ENCODE data around the gene LHX8.
"Not testable (repeated sequence)": the region's sequence is repeated elsewhere in the genome, so short reads cannot be mapped to it uniquely, and the experiment has no call there.

DNA sequence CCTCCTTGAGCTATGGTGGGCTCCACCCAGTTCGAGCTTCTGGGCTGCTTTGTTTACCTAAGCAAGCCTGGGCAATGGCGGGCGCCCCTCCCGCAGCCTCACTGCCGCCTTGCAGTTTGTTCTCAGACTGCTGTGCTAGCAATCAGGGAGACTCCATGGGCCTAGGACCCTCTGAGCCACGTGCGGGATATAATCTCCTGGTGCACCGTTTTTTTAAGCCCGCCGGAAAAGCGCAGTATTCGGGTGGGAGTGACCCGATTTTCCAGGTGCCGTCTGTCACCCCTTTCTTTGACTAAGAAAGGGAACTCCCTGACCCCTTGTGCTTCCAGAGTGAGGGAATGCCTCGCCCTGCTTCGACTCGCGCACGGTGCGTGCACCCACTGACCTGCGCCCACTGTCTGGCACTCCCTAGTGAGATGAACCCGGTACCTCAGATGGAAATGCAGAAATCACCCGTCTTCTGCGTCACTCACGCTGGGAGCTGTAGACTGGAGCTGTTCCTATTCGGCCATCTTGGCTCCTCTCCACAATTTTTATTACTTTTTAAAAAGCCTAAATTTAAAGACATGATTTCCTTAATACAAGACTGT is 21.7 kb upstream of the LHX8 start:
- TF ChIP-seq, protein P1, sequence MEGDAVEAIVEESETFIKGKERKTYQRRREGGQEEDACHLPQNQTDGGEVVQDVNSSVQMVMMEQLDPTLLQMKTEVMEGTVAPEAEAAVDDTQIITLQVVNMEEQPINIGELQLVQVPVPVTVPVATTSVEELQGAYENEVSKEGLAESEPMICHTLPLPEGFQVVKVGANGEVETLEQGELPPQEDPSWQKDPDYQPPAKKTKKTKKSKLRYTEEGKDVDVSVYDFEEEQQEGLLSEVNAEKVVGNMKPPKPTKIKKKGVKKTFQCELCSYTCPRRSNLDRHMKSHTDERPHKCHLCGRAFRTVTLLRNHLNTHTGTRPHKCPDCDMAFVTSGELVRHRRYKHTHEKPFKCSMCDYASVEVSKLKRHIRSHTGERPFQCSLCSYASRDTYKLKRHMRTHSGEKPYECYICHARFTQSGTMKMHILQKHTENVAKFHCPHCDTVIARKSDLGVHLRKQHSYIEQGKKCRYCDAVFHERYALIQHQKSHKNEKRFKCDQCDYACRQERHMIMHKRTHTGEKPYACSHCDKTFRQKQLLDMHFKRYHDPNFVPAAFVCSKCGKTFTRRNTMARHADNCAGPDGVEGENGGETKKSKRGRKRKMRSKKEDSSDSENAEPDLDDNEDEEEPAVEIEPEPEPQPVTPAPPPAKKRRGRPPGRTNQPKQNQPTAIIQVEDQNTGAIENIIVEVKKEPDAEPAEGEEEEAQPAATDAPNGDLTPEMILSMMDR (IDR thresholded peaks at IDR 0.05): not testable (repeated sequence)
- TF ChIP-seq, protein P2, sequence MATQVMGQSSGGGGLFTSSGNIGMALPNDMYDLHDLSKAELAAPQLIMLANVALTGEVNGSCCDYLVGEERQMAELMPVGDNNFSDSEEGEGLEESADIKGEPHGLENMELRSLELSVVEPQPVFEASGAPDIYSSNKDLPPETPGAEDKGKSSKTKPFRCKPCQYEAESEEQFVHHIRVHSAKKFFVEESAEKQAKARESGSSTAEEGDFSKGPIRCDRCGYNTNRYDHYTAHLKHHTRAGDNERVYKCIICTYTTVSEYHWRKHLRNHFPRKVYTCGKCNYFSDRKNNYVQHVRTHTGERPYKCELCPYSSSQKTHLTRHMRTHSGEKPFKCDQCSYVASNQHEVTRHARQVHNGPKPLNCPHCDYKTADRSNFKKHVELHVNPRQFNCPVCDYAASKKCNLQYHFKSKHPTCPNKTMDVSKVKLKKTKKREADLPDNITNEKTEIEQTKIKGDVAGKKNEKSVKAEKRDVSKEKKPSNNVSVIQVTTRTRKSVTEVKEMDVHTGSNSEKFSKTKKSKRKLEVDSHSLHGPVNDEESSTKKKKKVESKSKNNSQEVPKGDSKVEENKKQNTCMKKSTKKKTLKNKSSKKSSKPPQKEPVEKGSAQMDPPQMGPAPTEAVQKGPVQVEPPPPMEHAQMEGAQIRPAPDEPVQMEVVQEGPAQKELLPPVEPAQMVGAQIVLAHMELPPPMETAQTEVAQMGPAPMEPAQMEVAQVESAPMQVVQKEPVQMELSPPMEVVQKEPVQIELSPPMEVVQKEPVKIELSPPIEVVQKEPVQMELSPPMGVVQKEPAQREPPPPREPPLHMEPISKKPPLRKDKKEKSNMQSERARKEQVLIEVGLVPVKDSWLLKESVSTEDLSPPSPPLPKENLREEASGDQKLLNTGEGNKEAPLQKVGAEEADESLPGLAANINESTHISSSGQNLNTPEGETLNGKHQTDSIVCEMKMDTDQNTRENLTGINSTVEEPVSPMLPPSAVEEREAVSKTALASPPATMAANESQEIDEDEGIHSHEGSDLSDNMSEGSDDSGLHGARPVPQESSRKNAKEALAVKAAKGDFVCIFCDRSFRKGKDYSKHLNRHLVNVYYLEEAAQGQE (IDR thresholded peaks at IDR 0.05; ENCODE audit: insufficient read depth in 1 of 2, low read depth in 2 of 2, low read length in 1 of 2): not testable (repeated sequence)
- not testable (repeated sequence) for TF ChIP-seq POLR2AphosphoS5 (IDR thresholded peaks at IDR 0.05; ENCODE audit: low read depth, low read length)
